A673 (cell line): ENCODE results near the gene AFF2. TPM values are rescaled to one million over a fixed set of nuclear protein-coding genes. Genes with fewer than 3 reads are reported as not detected.

Experiments
- BruUV-seq: library from RNA; stranded (reverse); fragments of 400-500 nt; replicated peaks from 2 replicates; lab custom pipeline; 2021; lab: Mats Ljungman, UMichigan
- CTCF ChIA-PET: fragments of 300-600 bp; sonication (Branson Sonifier 250); formaldehyde crosslinking; loops from one replicate; lab custom pipeline; 2022; ENCODE audit warnings: antibody characterized with exemption; lab: Charles Lee
- POLR2A ChIA-PET: fragments of 300-600 bp; sonication (Branson Sonifier 250); formaldehyde crosslinking; loops from one replicate; lab custom pipeline; 2022; ENCODE audit warnings: antibody characterized with exemption; ENCODE audit not compliant: low non-redundant PET; lab: Charles Lee
- DNase-seq: peaks from one replicate; pipeline ENCODE4 v3.0.0-alpha.2; 2015; ENCODE audit warnings: low spot score
- H3K27ac ChIP-seq: fragments of 200-600 bp; sonication (generic); 2 replicates; pipeline ENCODE4 v1.5.1; 2016; ENCODE audit warnings: mixed run types, low read depth, mild to moderate bottlenecking, mixed read lengths, antibody characterized with exemption, low read length; ENCODE audit not compliant: poor library complexity, severe bottlenecking
- H3K27me3 ChIP-seq: fragments of 200-600 bp; sonication (generic); replicated peaks from 2 replicates; pipeline ENCODE4 v1.6.1; 2017; ENCODE audit warnings: mixed run types, low read depth, mild to moderate bottlenecking, mixed read lengths, antibody characterized with exemption, low read length; ENCODE audit not compliant: insufficient read depth, poor library complexity
- H3K36me3 ChIP-seq: fragments of 200-600 bp; sonication (generic); 2 replicates; pipeline ENCODE4 v1.6.1; 2016; ENCODE audit warnings: mixed run types, mild to moderate bottlenecking, mixed read lengths, antibody characterized with exemption, low read length; ENCODE audit not compliant: insufficient read depth, poor library complexity, severe bottlenecking
- H3K4me1 ChIP-seq: fragments of 200-600 bp; sonication (generic); 2 replicates; pipeline ENCODE4 v1.6.1; 2017; ENCODE audit warnings: mixed run types, mild to moderate bottlenecking, mixed read lengths, antibody characterized with exemption, low read length; ENCODE audit not compliant: insufficient read depth, poor library complexity, severe bottlenecking
- H3K4me3 ChIP-seq: fragments of 200-600 bp; sonication (generic); 2 replicates; pipeline ENCODE4 v1.5.1; 2016; ENCODE audit warnings: low read depth, mixed run types, mild to moderate bottlenecking, mixed read lengths, low read length; ENCODE audit not compliant: poor library complexity, severe bottlenecking
- H3K9me3 ChIP-seq: fragments of 200-600 bp; sonication (generic); 2 replicates; pipeline ENCODE4 v1.6.1; 2016; ENCODE audit warnings: mixed run types, low read depth, mild to moderate bottlenecking, mixed read lengths, antibody characterized with exemption, low read length; ENCODE audit not compliant: poor library complexity, severe bottlenecking
- CTCF ChIP-seq: fragments of 300-800, 200-600 bp; sonication (generic); conservative IDR thresholded peaks from 2 replicates; pipeline ENCODE4 v1.5.1; 2017; ENCODE audit warnings: low read depth, mild to moderate bottlenecking, antibody characterized with exemption, low read length, moderate library complexity, mixed read lengths
- EZH2 ChIP-seq: fragments of 200-600 bp; sonication (generic); IDR thresholded peaks from 2 replicates; pipeline ENCODE4 v1.6.1; 2017; ENCODE audit warnings: borderline replicate concordance, low read depth, mild to moderate bottlenecking, mixed read lengths, antibody characterized with exemption, low read length; ENCODE audit not compliant: poor library complexity, severe bottlenecking
- intact Hi-C: fragments of 100-400 bp; cut with micrococcal nuclease; formaldehyde crosslinking; loops from one replicate; pipeline ENCODE4 v1.10.0; 2022; ENCODE audit not compliant: unreplicated experiment
- total RNA-seq: library from RNA; stranded (reverse); gene quantifications from 2 replicates; pipeline ENCODE4 v1.2.3, GENCODE V29; 2021

Gene AFF2
- total RNA-seq, 1 experiment from 2014 or later, result not detected

- intact Hi-C loops, result no loop called here
- TF ChIP-seq EZH2 (no peak), CTCF (no peak)
- Histone ChIP-seq H3K4me1 (no peaks in the 10 kb centered on the region), H3K36me3 (no peaks in the 10 kb centered on the region), H3K9me3 (no peaks in the 10 kb centered on the region), H3K4me3 (no peak overlapping the region), H3K27ac (no peak overlapping the region), H3K27me3 (no peaks in the 10 kb centered on the region)
- POLR2A ChIA-PET, result no interaction called here
- CTCF ChIA-PET, result no interaction called here
- DNase-seq, result no peak
- no TSS peak for BruUV-seq
These were observed 543.0 kb downstream of the AFF2 start for GRCh38 chrX:149043401-149043800.

- H3K27me3 ChIP-seq, result no peaks in the 10 kb centered on the region
- POLR2A ChIA-PET, result no interaction called here
- CTCF ChIA-PET, result no interaction called here
- BruUV-seq, result no TSS peak
- H3K27ac ChIP-seq, result no peak overlapping the region
- H3K4me3 ChIP-seq, result no peak overlapping the region
- no peaks in the 10 kb centered on the region for H3K4me1 ChIP-seq
- DNase-seq, result no peak
- intact Hi-C loops, result no loop called here
- H3K9me3 ChIP-seq, result no peaks in the 10 kb centered on the region
- no peaks in the 10 kb centered on the region for H3K36me3 ChIP-seq
- TF ChIP-seq CTCF (no peak), EZH2 (no peak)
These were observed 544.1 kb downstream of the AFF2 start for GRCh38 chrX:149044471-149044870.

DNA sequence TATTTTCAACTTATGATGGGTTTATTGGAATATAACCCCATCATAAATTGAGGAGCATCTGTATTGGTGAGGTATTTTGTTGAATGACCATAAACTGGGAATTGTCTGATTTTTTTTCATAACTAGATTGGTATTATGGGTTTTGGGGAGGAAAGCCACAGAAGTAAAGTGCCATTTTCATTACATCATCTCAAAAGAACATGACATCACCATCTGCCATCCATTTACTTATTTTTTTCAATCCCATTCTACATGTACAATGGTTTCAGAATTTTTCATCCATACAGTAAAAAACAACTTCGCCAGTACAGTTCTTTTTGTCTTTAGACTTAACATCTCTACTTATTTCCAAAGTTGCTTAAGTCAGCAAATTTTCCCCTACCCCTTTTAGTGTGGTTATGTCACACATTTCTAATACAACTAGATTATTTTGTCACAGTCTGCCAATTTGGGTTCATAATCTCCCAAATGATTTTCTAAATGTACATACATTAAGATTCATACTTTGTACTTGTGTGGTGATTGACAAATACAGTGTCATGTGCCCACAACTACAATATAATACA lies 545.3 kb downstream of the AFF2 start:
- H3K36me3 ChIP-seq, result no peaks in the 10 kb centered on the region
- H3K4me1 ChIP-seq, result no peaks in the 10 kb centered on the region
- ChIA-PET POLR2A (no interaction called here), CTCF (no interaction called here)
- no peaks in the 10 kb centered on the region for H3K9me3 ChIP-seq
- intact Hi-C loops, result no loop called here
- DNase-seq, result no peak
- TF ChIP-seq EZH2 (no peak), CTCF (no peak)
- BruUV-seq, result no TSS peak
- H3K27ac ChIP-seq, result no peak overlapping the region
- no peaks in the 10 kb centered on the region for H3K27me3 ChIP-seq
- H3K4me3 ChIP-seq, result no peak overlapping the region
